ENCODE results near the gene PSMC3IP. TPM values are rescaled to one million over a fixed set of nuclear protein-coding genes. Genes with fewer than 3 reads are reported as not detected.

The PSMC3IP gene
- total RNA-seq, 2 experiments from 2014 or later: 19.2 to 21.8 TPM

Other genes with a start within 250 kb of the PSMC3IP start
- 100 to 1,000 TPM in 1 of 2 experiments, 10 to 100 TPM in 1; 94.7 to 101 TPM for gene STAT3, start 189.3 kb downstream of the PSMC3IP start, total RNA-seq
- 1 to 10 TPM; 1.7 to 2.0 TPM for gene CAVIN1, start 154.5 kb downstream of the PSMC3IP start, total RNA-seq
- gene ATP6V0A1, start 118.9 kb downstream of the PSMC3IP start, total RNA-seq: 1 to 10 TPM; 2.1 to 2.2 TPM
- gene NAGLU, start 41.5 kb downstream of the PSMC3IP start, total RNA-seq: 10 to 100 TPM; 19.3 to 20.5 TPM
- under 1 TPM; 0.53 to 0.60 TPM for gene HSD17B1, start 24.8 kb downstream of the PSMC3IP start, total RNA-seq
- gene COASY, start 15.6 kb downstream of the PSMC3IP start, total RNA-seq: 10 to 100 TPM; 54.8 to 62.1 TPM
- 10 to 100 TPM; 65.8 to 65.9 TPM for gene MLX, start 10.6 kb downstream of the PSMC3IP start, total RNA-seq
- 10 to 100 TPM; 53.6 to 54.7 TPM for gene RETREG3, start 31.6 kb upstream of the PSMC3IP start, total RNA-seq
- gene TUBG1, start 32.0 kb upstream of the PSMC3IP start, total RNA-seq: 10 to 100 TPM; 82.3 to 83.4 TPM
- gene TUBG2, start 81.6 kb upstream of the PSMC3IP start, total RNA-seq: 1 to 10 TPM; 8.0 to 8.1 TPM
- 1 to 10 TPM in 1 of 2 experiments, under 1 TPM in 1; 0.79 to 1.2 TPM for gene PLEKHH3, start 99.3 kb upstream of the PSMC3IP start, total RNA-seq
- under 1 TPM; 0.13 to 0.29 TPM for gene CCR10, start 104.1 kb upstream of the PSMC3IP start, total RNA-seq
- under 1 TPM; 0.71 to 0.78 TPM for gene CNTNAP1, start 104.8 kb upstream of the PSMC3IP start, total RNA-seq
- gene EZH1, start 167.3 kb upstream of the PSMC3IP start, total RNA-seq: 10 to 100 TPM; 32.4 to 37.7 TPM
- not detected for gene RAMP2, start 183.5 kb upstream of the PSMC3IP start, total RNA-seq
- gene VPS25, start 195.7 kb upstream of the PSMC3IP start, total RNA-seq: 10 to 100 TPM; 67.8 to 70.5 TPM
- under 1 TPM; 0.37 to 0.66 TPM for gene WNK4, start 202.9 kb upstream of the PSMC3IP start, total RNA-seq
- gene COA3, start 221.0 kb upstream of the PSMC3IP start, total RNA-seq: 10 to 100 TPM; 41.4 to 41.5 TPM
- not detected for gene CNTD1, start 221.1 kb upstream of the PSMC3IP start, total RNA-seq
- gene BECN1, start 246.6 kb upstream of the PSMC3IP start, total RNA-seq: 10 to 100 TPM; 86.7 to 89.7 TPM